A549 (cell line): ENCODE data around the gene DFFB. TPM values are rescaled to one million over a fixed set of nuclear protein-coding genes. Genes with fewer than 3 reads are reported as not detected.

Source experiments
- ATAC-seq, 2 experiments: fragments of 200-7000 bp in 1 of 2; fragments of >200 bp in 1 of 2; cut with Nextera tagmentation in 1 of 2; cut with Tn5 transposase in 1 of 2; 3 replicates each; pipeline versions ENCODE4 v1.8.0 to v1.9.1; 2018 to 2020; ENCODE audit warnings: mild to moderate bottlenecking in 1 of 2, moderate library complexity in 1 of 2
- CTCF ChIA-PET: fragments of 300-600 bp; sonication (Branson Sonifier 250); formaldehyde crosslinking; extraction: SDS; loops from one replicate; lab custom pipeline; 2021; ENCODE audit warnings: antibody characterized with exemption, inconsistent platforms; lab: Yijun Ruan, JAX
- POLR2A ChIA-PET: fragments of 350-600 bp; formaldehyde crosslinking; extraction: SDS; loops from one replicate; lab custom pipeline; 2021; ENCODE audit warnings: antibody characterized with exemption, inconsistent platforms; lab: Yijun Ruan, JAX
- DNase-seq, 2 experiments: peaks; one replicate each; pipeline versions ENCODE4 v3.0.0 to v3.0.0-alpha.2; 2011 to 2016; ENCODE audit warnings: low read depth in 1 of 2, low spot score in 1 of 2
- FAIRE-seq: peaks from 2 replicates; lab custom pipeline; 2011; peaks lifted over from hg19 to GRCh38; lab: Jason Lieb, UNC
- H3K27ac ChIP-seq, 2 experiments: fragments of >200 bp; sonication (Bioruptor Twin); formaldehyde crosslinking; 3 replicates each; pipeline ENCODE4 v1.5.1; 2016 to 2017
- H3K4me1 ChIP-seq: fragments of >200 bp; sonication (Bioruptor Twin); formaldehyde crosslinking; 3 replicates; pipeline ENCODE4 v1.6.1; 2016
- H3K4me2 ChIP-seq: fragments of >200 bp; sonication (Bioruptor Twin); formaldehyde crosslinking; 3 replicates; pipeline ENCODE4 v1.6.1; 2016
- H3K4me3 ChIP-seq: fragments of >200 bp; sonication (Bioruptor Twin); formaldehyde crosslinking; 3 replicates; pipeline ENCODE4 v1.5.1; 2016
- H3K9me3 ChIP-seq: fragments of >200 bp; sonication (Bioruptor Twin); formaldehyde crosslinking; 3 replicates; pipeline ENCODE4 v1.6.1; 2016
- ATOH8 ChIP-seq: fragments of 250-450 bp; sonication (Bioruptor Pico); IDR thresholded peaks from 2 replicates; pipeline ENCODE4 v1.5.0; 2020; ENCODE audit warnings: low read depth, mild to moderate bottlenecking, moderate library complexity
- BCL3 ChIP-seq: fragments of >200 bp; sonication (Bioruptor Twin); formaldehyde crosslinking; IDR thresholded peaks from 3 replicates; pipeline ENCODE4 v1.6.1; 2016
- BHLHE40 ChIP-seq: IDR thresholded peaks from 2 replicates; pipeline ENCODE4 v1.6.1; 2012; ENCODE audit warnings: low read depth, low read length, inconsistent platforms
- CHD2 ChIP-seq: fragments of 150-350 bp; IDR thresholded peaks from 2 replicates; pipeline ENCODE4 v1.6.1; 2014; ENCODE audit warnings: low read length; ENCODE audit not compliant: partially characterized antibody
- CHD4 ChIP-seq: fragments of 200-600 bp; sonication (generic); IDR thresholded peaks from 2 replicates; pipeline ENCODE4 v1.6.1; 2016; ENCODE audit warnings: antibody characterized with exemption, mild to moderate bottlenecking, borderline replicate concordance
- EHMT2 ChIP-seq: fragments of 200-600 bp; sonication (generic); IDR thresholded peaks from 2 replicates; pipeline ENCODE4 v1.6.1; 2016; ENCODE audit warnings: antibody characterized with exemption, low read depth, mild to moderate bottlenecking, moderate library complexity
- ESRRA ChIP-seq: fragments of 150-350 bp; IDR thresholded peaks from 2 replicates; pipeline ENCODE4 v1.6.1; 2014; ENCODE audit warnings: mild to moderate bottlenecking, low read length, borderline replicate concordance
- HES2 ChIP-seq: fragments of >200 bp; sonication (Bioruptor Twin); formaldehyde crosslinking; IDR thresholded peaks from 2 replicates; pipeline ENCODE4 v1.6.1; 2016
- HOXA7 ChIP-seq: fragments of 250-450 bp; sonication (Bioruptor Pico); IDR thresholded peaks from 2 replicates; pipeline ENCODE4 v1.5.0; 2020; ENCODE audit warnings: mild to moderate bottlenecking, moderate library complexity
- HOXB13 ChIP-seq: fragments of 250-450 bp; sonication (Bioruptor Pico); IDR thresholded peaks from 2 replicates; pipeline ENCODE4 v1.5.0; 2020; ENCODE audit warnings: low read depth, mild to moderate bottlenecking, moderate library complexity
- MAFK ChIP-seq: fragments of 450-650 bp; IDR thresholded peaks from 2 replicates; pipeline ENCODE4 v1.6.1; 2014; ENCODE audit not compliant: partially characterized antibody
- MAZ ChIP-seq: fragments of 150-350 bp; IDR thresholded peaks from 2 replicates; pipeline ENCODE4 v1.6.1; 2014; ENCODE audit warnings: antibody characterized with exemption, low read depth, low read length, borderline replicate concordance
- NR3C1 ChIP-seq: fragments of >200 bp; sonication (Bioruptor Twin); formaldehyde crosslinking; IDR thresholded peaks from 3 replicates; pipeline ENCODE4 v1.6.1; 2017
- POLR2A ChIP-seq: IDR thresholded peaks from 2 replicates; pipeline ENCODE4 v1.6.1; 2012; ENCODE audit warnings: mild to moderate bottlenecking, low read length
- RAD21 ChIP-seq, 2 experiments: fragments of >200 bp in 1 of 2; sonication (Bioruptor Twin) in 1 of 2; formaldehyde crosslinking in 1 of 2; IDR thresholded peaks in 1 of 2; conservative IDR thresholded peaks in 1 of 2; 2 replicates in 1 of 2; 3 replicates in 1 of 2; pipeline ENCODE4 v1.6.1; 2012 to 2018; ENCODE audit warnings: inconsistent platforms in 1 of 2
- REST ChIP-seq: fragments of 200-600 bp; sonication (generic); IDR thresholded peaks from 2 replicates; pipeline ENCODE4 v1.6.1; 2016; ENCODE audit warnings: antibody characterized with exemption, mild to moderate bottlenecking, moderate library complexity
- SREBF2 ChIP-seq: fragments of 450-650 bp; IDR thresholded peaks from 2 replicates; pipeline ENCODE4 v1.6.1; 2014; ENCODE audit warnings: mild to moderate bottlenecking, moderate library complexity
- TFCP2L1 ChIP-seq: fragments of 250-450 bp; sonication (Bioruptor Pico); IDR thresholded peaks from 2 replicates; pipeline ENCODE4 v1.5.0; 2021; ENCODE audit warnings: mild to moderate bottlenecking
- TP53 ChIP-seq: fragments of 250-450 bp; sonication (Bioruptor Pico); IDR thresholded peaks from 2 replicates; pipeline ENCODE4 v1.5.0; 2021; ENCODE audit warnings: mild to moderate bottlenecking, moderate library complexity
- ZFP36 ChIP-seq: fragments of 450-650 bp; IDR thresholded peaks from 2 replicates; pipeline ENCODE4 v1.6.1; 2014; ENCODE audit warnings: borderline replicate concordance; ENCODE audit not compliant: partially characterized antibody
- ZSCAN20 ChIP-seq: fragments of 250-450 bp; sonication (Bioruptor Pico); IDR thresholded peaks from 2 replicates; pipeline ENCODE4 v1.8.0; 2022; ENCODE audit warnings: mild to moderate bottlenecking, moderate library complexity
- WGBS: methylation state at CpG from one replicate; pipeline ENCODE4 v1.1.6; 2017; ENCODE audit errors: missing lambda C conversion rate; 5-methylcytosine and 5-hydroxymethylcytosine counted together
- polyA plus RNA-seq, 4 experiments: library from polyadenylated mRNA; depleted of rRNA in 3 of 4; stranded (reverse); fragments of >200 nt; fragmentation: RNase III in 1 of 4; extraction: RNeasy Plus Mini Kit Qiagen cat#74134 plus additional on column Dnase treatment in 1 of 4; gene quantifications; 2 replicates in 3 of 4; 3 replicates in 1 of 4; pipeline ENCODE4 v1.2.3, GENCODE V29; 2011 to 2017

The DFFB gene
- polyA plus RNA-seq, 2 of the 4 experiments (the other 2 are of a cell fraction) = 2.5 to 3.7 TPM

GRCh38 chr1:3902111-3902511, 44.8 kb downstream of the DFFB start (continued):
- TF ChIP-seq ATOH8 (CRISPR knock-in tag) = no peak
- no peak for TF ChIP-seq SREBF2

GRCh38 chr1:3902571-3903091, 45.4 kb downstream of the DFFB start:
- POLR2A ChIA-PET = no interaction called here
- no peaks in the 10 kb centered on the region for H3K9me3 ChIP-seq
- no peak overlapping the region for H3K4me2 ChIP-seq
- CTCF ChIA-PET = interaction anchor here (0.5 to 1.1 kb wide), 2 partner anchors 8 to 1894 kb away, joined by 3 read pairs; no protein-coding TSS in a partner anchor
- no peak overlapping the region for H3K4me3 ChIP-seq
- no peak for FAIRE-seq
- ATAC-seq = no peak
- no peak overlapping the region for H3K27ac ChIP-seq
- TF ChIP-seq HOXB13 (no peak), TP53 (CRISPR knock-in tag) (no peak), BCL3 (no peak), HOXA7 (CRISPR knock-in tag) (no peak), HES2 (no peak), BHLHE40 (no peak), REST (no peak), ZSCAN20 (no peak), TFCP2L1 (CRISPR knock-in tag) (no peak), POLR2A (no peak), RAD21 (conservative IDR thresholded peaks at IDR 0.05 in 1 of 2, IDR thresholded peaks at IDR 0.05 in 1 of 2) (no peak), CHD4 (no peak), MAZ (no peak), EHMT2 (no peak), NR3C1 (no peak), ZFP36 (no peak), CHD2 (no peak), MAFK (no peak), ESRRA (no peak)
- 0 out of 3 replicates have a peak, but pooled peaks cover 3% of the 10 kb centered on the region for H3K4me1 ChIP-seq
- DNase-seq = no peak
- WGBS = 91% methylated on average over 10 of the region's 10 CpGs
